ENCODE data around the gene RNLS. TPM values are rescaled to one million over a fixed set of nuclear protein-coding genes. Genes with fewer than 3 reads are reported as not detected.

RNLS gene
- total RNA-seq, 1 donor from 2014 or later, result 1.2 TPM

GRCh38 chr10:88437411-88437810 lies 145.7 kb downstream of the RNLS start:
- intact Hi-C loops (cut with micrococcal nuclease), result no loop called here

GRCh38 chr10:88433565-88434186 lies 149.4 kb downstream of the RNLS start:
- intact Hi-C loops (cut with micrococcal nuclease), result no loop called here

GRCh38 chr10:88431103-88431502 lies 152.0 kb downstream of the RNLS start:
- intact Hi-C loops (cut with micrococcal nuclease), result no loop called here

GRCh38 chr10:88428976-88429375 lies 154.1 kb downstream of the RNLS start:
- intact Hi-C loops (cut with micrococcal nuclease), result no loop called here

- intact Hi-C loops (cut with micrococcal nuclease), result no loop called here
Observed at GRCh38 chr10:88428442-88428841, 154.7 kb downstream of the RNLS start.

GRCh38 chr10:88427024-88427423 lies 156.1 kb downstream of the RNLS start:
- intact Hi-C loops (cut with micrococcal nuclease), result no loop called here

GRCh38 chr10:88424881-88425280 lies 158.2 kb downstream of the RNLS start:
- intact Hi-C loops (cut with micrococcal nuclease), result no loop called here

GRCh38 chr10:88423732-88424131 lies 159.4 kb downstream of the RNLS start:
- intact Hi-C loops (cut with micrococcal nuclease), result no loop called here

GRCh38 chr10:88421590-88421989 lies 161.5 kb downstream of the RNLS start:
- intact Hi-C loops (cut with micrococcal nuclease), result no loop called here

GRCh38 chr10:88418871-88419270 lies 164.2 kb downstream of the RNLS start:
- intact Hi-C loops (cut with micrococcal nuclease), result no loop called here

GRCh38 chr10:88417387-88418030 lies 165.6 kb downstream of the RNLS start:
- intact Hi-C loops (cut with micrococcal nuclease), result no loop called here

- intact Hi-C loops (cut with micrococcal nuclease), result no loop called here
Observed at GRCh38 chr10:88416801-88417200, 166.3 kb downstream of the RNLS start.

GRCh38 chr10:88415533-88416130 lies 167.5 kb downstream of the RNLS start:
- intact Hi-C loops (cut with micrococcal nuclease), result no loop called here

- intact Hi-C loops (cut with micrococcal nuclease), result no loop called here
Observed at GRCh38 chr10:88413412-88413811, 169.7 kb downstream of the RNLS start.

GRCh38 chr10:88411772-88412349 lies 171.3 kb downstream of the RNLS start:
- intact Hi-C loops (cut with micrococcal nuclease), result no loop called here

GRCh38 chr10:88409824-88410223 lies 173.3 kb downstream of the RNLS start:
- intact Hi-C loops (cut with micrococcal nuclease), result no loop called here

- intact Hi-C loops (cut with micrococcal nuclease), result no loop called here
Observed at GRCh38 chr10:88409236-88409635, 173.9 kb downstream of the RNLS start.

- intact Hi-C loops (cut with micrococcal nuclease), result no loop called here
Observed at GRCh38 chr10:88408096-88408495, 175.0 kb downstream of the RNLS start.

GRCh38 chr10:88404133-88404532 lies 179.0 kb downstream of the RNLS start:
- intact Hi-C loops (cut with micrococcal nuclease), result no loop called here

- intact Hi-C loops (cut with micrococcal nuclease), result no loop called here
Observed at GRCh38 chr10:88401671-88402347, 181.3 kb downstream of the RNLS start.

GRCh38 chr10:88399240-88399639 lies 183.9 kb downstream of the RNLS start:
- intact Hi-C loops (cut with micrococcal nuclease), result no loop called here

- intact Hi-C loops (cut with micrococcal nuclease), result no loop called here
Observed at GRCh38 chr10:88395677-88396076, 187.4 kb downstream of the RNLS start.
